ENCODE results near the gene ACO1.

DNA sequence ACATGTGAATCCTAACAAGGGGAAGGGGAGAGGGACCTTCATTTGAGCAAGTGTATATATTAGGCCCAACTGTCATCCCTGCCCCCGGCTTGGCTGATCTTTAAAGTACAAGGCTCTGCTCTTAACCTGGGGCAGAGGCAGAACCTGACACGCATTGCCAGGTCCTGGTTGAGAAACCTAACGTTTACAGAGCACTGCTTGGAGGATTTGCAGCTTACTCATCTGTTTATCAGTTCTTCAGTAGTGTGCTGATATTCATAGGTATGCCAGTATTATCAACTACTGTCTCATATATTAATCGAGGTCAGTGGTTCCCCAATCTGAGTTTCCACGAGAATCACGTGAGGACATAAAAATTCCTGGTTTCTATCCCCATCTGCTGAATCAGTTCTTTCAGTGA, 50.4 kb downstream of the ACO1 start:
- TF ChIP-seq, protein P1, sequence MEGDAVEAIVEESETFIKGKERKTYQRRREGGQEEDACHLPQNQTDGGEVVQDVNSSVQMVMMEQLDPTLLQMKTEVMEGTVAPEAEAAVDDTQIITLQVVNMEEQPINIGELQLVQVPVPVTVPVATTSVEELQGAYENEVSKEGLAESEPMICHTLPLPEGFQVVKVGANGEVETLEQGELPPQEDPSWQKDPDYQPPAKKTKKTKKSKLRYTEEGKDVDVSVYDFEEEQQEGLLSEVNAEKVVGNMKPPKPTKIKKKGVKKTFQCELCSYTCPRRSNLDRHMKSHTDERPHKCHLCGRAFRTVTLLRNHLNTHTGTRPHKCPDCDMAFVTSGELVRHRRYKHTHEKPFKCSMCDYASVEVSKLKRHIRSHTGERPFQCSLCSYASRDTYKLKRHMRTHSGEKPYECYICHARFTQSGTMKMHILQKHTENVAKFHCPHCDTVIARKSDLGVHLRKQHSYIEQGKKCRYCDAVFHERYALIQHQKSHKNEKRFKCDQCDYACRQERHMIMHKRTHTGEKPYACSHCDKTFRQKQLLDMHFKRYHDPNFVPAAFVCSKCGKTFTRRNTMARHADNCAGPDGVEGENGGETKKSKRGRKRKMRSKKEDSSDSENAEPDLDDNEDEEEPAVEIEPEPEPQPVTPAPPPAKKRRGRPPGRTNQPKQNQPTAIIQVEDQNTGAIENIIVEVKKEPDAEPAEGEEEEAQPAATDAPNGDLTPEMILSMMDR (IDR thresholded peaks at IDR 0.05): no peak
- no peak for TF ChIP-seq POLR2A (IDR thresholded peaks at IDR 0.05)
